Embryonic facial prominence (tissue), 1 donor: ENCODE data around the gene NBEAL2.

ENCODE experiments used
- DNase-seq: peaks from one replicate; pipeline ENCODE4 v3.0.0-alpha.2; 2016; ENCODE audit errors: extremely low spot score

Gene NBEAL2

DNA sequence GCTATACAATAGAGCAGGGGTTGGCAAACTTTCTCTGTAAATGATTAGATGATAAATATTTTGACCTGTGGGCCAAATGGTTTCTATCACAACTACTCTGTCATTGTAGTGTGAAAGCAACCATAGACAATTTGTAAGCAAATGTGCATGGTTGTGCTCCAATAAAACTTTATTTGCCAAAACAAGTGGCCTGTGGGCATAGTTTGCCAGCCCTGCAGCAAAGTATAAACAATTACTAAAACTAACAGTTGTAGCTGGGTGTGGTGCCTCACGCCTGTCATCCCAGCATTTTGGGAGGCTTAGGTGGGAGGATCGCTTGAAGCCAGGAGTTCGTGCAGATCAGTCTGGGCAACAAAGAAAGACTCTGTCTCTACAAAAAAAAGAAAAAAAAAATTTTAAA, 61.6 kb downstream of the NBEAL2 start:
- DNase-seq, result no peak

- no peak for DNase-seq
These were observed 62.8 kb downstream of the NBEAL2 start for GRCh38 chr3:47042231-47042791.

GRCh38 chr3:47047069-47047468, 67.6 kb downstream of the NBEAL2 start:
- DNase-seq, result no peak

DNA sequence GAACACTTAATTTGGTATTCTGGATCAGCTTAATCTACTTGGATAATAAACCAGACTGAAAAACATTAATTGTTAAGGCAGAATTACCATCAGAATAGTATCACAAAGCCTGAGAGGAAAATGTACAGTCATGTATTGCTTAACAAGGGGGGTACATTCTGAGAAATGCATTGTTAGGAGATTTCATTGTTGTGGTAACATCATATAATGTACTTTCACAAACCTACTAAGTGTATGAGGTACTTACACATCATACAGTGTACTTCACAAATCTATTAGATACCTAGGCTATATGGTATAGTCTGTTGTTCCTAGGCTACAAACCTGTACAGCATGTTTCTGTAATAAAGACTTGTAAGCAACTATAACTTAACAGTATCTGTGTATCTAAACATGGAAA, 68.2 kb downstream of the NBEAL2 start:
- DNase-seq, result no peak

- no peak for DNase-seq
These were observed 74.9 kb downstream of the NBEAL2 start for GRCh38 chr3:47054412-47054811.

- DNase-seq, result no peak
These were observed 77.2 kb downstream of the NBEAL2 start for GRCh38 chr3:47056705-47057104.

GRCh38 chr3:47057212-47057671, 77.8 kb downstream of the NBEAL2 start:
- DNase-seq, result no peak
